WI38 (cell line): ENCODE data around the gene PTPN3.

Source experiments
- H3K4me3 ChIP-seq: 2 replicates; pipeline ENCODE4 v1.5.1; 2011; ENCODE audit warnings: low read depth, mild to moderate bottlenecking, control low read depth, low read length
- CTCF ChIP-seq: IDR thresholded peaks from 2 replicates; pipeline ENCODE4 v1.5.1; 2012; ENCODE audit warnings: low read depth, mild to moderate bottlenecking, control low read depth, low read length

PTPN3 gene

GRCh38 chr9:109500421-109500974 is 2.4 kb upstream of the PTPN3 start:
- TF ChIP-seq CTCF, result no peak
- no peak overlapping the region for H3K4me3 ChIP-seq

- no peak for TF ChIP-seq CTCF
- H3K4me3 ChIP-seq, result no peak overlapping the region
These were observed 1.7 kb upstream of the PTPN3 start for GRCh38 chr9:109499631-109500410.

GRCh38 chr9:109499093-109499630 is 1.1 kb upstream of the PTPN3 start:
- no peak overlapping the region for H3K4me3 ChIP-seq

GRCh38 chr9:109497226-109498153 is 617 bp downstream of the PTPN3 start:
- TF ChIP-seq CTCF, result no peak
- H3K4me3 ChIP-seq, result no peak overlapping the region

More at GRCh38 chr9:109499093-109499630, 1.1 kb upstream of the PTPN3 start:
- TF ChIP-seq CTCF, result no peak

GRCh38 chr9:109496841-109497225 is 1.3 kb downstream of the PTPN3 start:
- TF ChIP-seq CTCF, result no peak
- H3K4me3 ChIP-seq, result no peak overlapping the region

- no peak for TF ChIP-seq CTCF
- no peak overlapping the region for H3K4me3 ChIP-seq
These were observed 1.9 kb downstream of the PTPN3 start for GRCh38 chr9:109496218-109496617.
